NOMO-1 treated with dmso at 0.1 percent for 144 hours (cell line): Measurements from ENCODE around the gene RNASET2.
A peak's percentile ranks its signal among the peaks of the same experiment; 100 is the strongest.
"Not testable (repeated sequence)": the region's sequence is repeated elsewhere in the genome, so short reads cannot be mapped to it uniquely, and the experiment has no call there.

ENCODE experiments used
- DNase-seq: peaks from one replicate; lab custom pipeline; 2025; ENCODE audit not compliant: unreplicated experiment; lab: John Stamatoyannopoulos, UW

The RNASET2 gene

GRCh38 chr6:166929542-166930189, 26.7 kb downstream of the RNASET2 start:
- no peak for DNase-seq

DNA sequence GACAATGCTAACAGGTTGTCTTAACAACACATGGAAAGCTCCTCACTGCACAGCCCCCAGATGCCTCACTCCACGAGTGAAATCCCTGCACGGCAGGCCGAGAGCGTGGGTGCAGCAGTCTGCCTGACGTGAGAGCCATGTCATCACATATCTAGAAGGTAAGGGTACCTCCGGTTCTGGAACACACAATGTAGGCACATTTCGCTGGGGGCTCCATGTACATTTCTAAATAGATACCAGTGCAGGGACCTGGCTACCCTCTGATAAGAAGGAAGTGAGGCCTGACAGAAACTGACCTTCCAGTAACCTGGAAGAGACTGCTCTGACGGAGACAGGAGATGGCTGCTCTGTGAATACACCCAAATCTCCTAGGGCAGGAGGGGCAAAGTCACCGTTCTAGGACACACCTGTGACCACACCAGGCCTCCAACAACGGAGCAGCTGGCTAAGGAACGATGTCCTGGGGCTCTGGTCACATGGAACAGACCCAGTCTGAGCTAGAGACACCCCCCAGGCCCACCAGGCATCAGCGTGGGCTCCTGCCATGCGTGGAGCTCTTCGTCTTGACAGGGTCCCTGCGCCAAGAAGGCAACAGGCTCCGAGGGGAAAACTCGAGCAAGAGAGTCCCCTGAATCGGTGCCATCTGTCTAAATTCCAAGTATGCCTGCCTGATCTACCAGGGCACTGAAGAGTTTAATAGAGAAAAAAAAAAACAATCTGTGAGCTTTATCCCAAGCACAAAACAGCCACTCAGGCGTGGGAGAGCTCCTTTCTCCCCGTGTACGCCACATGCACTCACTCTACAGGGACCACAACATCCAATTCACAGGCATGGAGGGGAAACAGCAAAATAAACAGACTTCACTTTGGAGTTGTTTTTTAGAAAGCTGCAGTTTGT, 27.5 kb downstream of the RNASET2 start:
- no peak for DNase-seq

DNA sequence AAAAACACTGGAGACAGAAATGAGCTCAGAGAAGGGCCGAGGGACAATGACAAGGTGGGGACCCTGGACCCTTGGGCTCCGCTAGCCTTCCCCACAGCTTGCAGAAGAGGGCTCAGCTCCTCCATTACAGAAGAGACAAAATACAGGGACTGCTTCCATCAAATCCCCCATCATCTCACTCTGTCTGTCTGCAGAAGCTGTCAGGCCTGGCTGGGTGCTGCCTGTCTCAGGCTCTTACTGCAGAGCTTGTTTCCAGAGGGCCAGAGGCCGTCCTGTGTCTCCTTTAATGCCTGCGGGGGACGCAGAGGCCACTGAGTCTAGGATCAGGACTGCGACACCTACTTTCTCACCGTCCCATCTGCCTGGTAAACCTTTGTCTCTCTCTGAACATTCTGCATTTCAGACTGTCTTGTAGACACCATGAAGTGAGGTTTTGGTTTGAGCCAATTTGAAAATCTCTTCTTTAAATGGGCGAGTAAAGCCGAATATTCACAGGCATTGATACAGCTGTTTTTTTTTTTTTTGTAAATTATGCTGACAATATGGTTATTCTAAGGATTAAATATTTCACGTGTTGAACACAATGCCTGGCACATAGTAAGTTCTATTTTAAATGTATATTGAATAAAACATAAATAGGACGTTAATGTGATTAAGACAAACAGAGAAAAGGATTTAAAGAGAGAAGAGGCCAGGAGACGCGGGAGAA, 28.3 kb downstream of the RNASET2 start:
- no peak for DNase-seq

- DNase-seq: no peak
These were observed 29.0 kb downstream of the RNASET2 start for GRCh38 chr6:166927240-166927934.

- no peak for DNase-seq
These were observed 29.6 kb downstream of the RNASET2 start for GRCh38 chr6:166926748-166927147.

- DNase-seq: no peak
These were observed 31.0 kb downstream of the RNASET2 start for GRCh38 chr6:166925141-166925996.

DNA sequence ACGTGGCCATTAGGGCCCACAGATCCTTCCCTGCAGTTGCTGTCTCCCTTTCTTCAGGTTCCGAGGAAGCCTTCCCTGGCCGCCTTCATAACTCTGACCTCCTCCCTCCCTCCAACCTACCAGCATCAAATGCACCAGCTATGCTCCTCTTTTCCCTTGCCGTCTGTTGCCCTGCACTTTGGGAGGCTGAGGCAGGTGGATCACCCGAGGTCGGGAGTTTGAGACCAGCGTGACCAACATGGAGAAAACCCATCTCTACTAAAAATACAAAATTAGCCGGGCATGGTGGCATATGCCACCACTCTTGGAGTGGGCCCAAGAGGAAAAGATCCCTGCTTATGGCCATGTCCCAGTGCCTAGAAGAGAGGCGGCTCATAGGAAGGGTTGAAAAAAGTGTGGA, 31.8 kb downstream of the RNASET2 start:
- DNase-seq: no peak

GRCh38 chr6:166922937-166923336, 33.4 kb downstream of the RNASET2 start:
- no peak for DNase-seq

DNA sequence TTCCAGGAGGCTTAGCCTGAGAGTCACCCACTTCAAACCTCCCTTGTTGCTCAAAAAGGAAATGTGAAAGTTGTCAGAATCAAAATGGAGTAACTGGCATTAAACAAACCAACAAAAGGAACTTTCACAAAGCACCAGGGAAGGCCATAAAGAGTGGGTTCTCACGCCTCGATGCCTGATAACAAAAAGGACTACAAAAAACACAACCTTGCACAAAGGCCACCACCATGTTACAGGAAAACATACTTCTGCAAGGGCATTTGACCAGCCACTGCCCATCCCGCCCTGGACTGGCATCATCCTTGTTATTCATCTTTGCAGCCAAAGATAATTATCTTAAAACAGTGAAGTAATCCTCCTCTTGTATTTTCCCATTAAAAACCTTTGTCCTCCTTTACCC, 34.8 kb downstream of the RNASET2 start:
- DNase-seq: no peak

DNA sequence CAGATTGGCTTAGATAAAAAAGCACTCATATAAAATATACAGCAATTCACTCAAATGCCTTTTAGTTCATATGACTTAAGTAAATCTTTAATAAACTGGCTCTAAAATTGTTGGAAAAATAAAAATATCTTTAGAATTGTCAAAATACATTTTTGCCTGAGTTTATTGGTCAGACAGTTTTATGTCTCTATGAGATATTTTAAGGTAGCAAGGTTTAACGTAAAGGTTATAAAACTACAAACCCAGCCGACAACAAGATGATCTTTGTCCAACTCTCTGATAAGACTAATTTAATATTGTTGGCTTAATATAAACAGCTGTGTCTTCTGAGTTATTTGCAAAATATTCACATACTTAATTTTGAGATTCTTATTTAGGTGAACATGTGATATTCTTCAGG, 39.5 kb downstream of the RNASET2 start:
- DNase-seq: no peak

DNA sequence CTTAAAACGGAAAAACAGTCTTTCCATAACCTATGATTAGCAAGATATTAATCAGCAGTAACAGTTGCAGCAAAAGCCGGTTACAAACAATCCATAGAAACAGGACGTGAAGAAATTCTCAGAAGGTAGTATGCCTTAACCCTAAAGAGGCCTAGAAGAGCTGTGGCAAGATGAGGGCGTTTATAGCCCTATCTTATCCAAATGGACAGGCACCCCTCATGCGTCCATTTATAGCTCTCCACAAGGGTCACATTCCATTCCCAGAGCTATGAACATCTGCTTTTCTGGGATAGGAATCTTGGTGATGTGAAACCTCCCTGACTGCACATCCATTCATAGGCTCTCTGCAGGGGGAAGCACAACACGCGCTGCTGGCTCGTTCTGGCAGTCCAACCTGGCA, 40.9 kb downstream of the RNASET2 start:
- not testable (repeated sequence) for DNase-seq

DNA sequence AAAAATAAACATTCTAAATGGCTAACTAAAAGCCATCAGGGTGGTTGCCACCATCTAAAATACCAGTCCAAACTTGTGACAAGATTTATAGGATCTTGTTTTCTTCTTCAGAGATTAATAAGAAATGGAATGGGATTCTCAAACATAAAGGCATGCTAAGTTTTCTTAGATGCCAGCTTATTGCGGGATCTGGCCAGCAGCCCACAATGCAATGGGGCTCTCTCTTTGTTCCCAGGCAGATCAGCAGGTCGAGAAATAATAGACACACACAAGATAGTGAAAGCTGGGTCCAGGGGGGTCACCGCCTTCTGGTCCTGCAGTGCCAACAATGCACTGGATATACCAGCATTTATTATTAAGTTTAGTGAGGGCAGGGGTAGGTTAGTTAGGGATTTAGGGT, 41.4 kb downstream of the RNASET2 start:
- not testable (repeated sequence) for DNase-seq

GRCh38 chr6:166911248-166911677, 45.1 kb downstream of the RNASET2 start:
- DNase-seq: no peak

DNA sequence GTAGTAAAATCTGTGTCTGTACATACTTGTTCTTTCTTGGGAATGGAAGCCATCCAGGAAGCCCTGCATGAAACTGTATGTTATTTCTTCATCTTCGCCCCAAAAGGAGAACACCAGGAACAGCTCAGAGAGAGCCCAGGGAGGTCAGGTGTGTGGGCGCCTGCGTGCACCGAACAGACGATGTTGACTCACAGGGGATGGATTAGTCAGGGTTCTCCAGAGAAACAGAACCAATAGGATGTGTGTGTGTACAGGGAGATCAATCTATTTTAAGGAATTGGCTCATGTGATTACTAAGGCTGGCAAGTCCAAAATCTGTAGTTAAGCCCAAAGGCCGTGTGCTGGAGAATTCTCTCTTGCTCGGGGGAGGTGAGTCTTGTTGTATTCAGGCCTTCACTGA, 45.7 kb downstream of the RNASET2 start:
- no peak for DNase-seq

- peak; percentile 21 for DNase-seq
These were observed 47.5 kb downstream of the RNASET2 start for GRCh38 chr6:166908811-166909210.

DNA sequence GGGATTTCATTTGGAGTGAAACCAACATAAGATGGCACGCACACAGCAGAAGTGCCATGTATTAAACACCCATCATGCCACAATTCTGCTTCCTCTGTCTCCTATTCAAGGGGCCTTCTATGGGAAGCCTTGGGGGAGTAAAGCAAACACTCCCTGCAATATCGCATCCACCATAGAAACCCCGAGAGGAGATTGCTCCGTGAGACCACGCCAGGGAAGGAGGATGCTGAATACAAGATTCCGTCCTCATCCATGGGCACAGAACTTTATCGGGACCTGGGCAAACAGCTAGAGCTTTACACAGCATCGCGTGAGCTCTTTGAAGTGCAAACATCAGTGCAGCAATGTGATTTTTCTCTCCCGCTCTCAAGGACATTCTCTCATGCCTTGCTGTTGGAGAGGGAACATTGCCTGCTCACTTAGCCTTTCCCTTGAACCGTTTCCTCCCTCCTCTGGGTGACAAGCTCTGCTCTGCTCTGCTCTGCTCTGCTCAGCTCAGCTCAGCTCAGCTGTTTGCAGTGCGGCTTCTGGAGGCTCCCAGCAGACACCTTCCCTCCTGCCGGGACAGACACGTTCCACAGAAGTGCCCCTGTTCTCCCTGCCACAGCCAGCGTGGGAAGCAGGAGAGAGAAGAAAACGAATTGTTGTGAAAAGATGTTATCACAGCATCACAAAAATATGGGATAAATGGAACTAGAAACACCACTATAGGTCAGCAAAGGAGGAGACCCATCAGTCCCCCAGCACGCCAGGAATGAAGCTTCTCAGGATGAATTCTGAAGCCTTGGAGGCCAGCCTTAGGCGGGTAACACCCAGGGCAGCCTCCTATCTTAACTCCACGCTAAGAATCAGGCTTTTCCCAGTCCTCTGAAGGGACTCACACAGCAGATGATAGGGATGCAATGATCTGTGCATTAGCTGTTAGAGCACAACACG, 48.2 kb downstream of the RNASET2 start:
- DNase-seq: no peak

DNA sequence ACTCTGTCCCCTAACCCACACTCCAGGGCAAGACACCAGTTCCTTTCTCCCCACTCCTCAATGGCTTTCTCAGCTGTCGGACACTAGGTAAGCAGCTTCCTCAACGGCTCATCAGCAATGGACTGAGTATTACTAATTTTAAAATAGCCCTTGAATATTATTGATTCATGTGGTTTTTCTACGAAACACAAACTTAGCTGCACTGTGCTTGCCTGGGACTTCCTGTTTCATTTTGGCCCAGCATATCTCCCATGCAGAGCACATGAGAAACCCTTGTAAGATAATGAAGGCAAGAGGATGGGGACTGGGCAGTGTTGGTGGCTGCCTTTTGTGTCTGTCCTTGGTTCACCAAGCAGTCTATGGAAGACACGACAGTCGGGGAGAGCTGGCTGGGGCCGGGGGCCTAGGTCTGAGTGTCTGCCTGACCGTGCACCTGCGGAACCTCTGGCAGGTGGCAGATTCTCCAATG, 48.9 kb downstream of the RNASET2 start:
- peak; percentile 62 for DNase-seq

GRCh38 chr6:166906376-166907044, 49.8 kb downstream of the RNASET2 start:
- DNase-seq: no peak
